GM18861 (cell line): ENCODE data around the gene PLPP6.

Source experiments
- ATAC-seq: cut with Tn5 transposase; IDR thresholded peaks from one replicate; pipeline ENCODE4 v1.9.1; 2021; ENCODE audit not compliant: unreplicated experiment

PLPP6 gene

DNA sequence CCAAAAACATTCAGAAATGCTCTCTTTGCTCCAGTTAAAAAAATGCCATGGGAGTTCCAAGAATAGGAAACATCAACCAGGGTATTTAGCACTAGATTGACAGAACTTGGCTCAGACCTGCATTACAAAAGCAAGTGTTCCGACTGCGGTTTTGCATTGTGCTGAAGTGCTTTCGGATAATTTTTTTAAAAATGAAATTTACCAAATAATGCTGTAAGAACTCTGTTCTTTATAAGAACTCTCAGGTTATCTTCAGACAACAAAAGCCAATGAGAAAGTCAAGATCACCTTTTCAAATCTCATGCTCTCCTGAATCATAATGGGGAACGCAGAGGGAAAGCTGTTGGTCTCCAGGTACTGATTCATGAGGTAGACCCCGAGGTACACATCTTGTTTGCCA is 483 bp upstream of the PLPP6 start:
- ATAC-seq, result no peak

DNA sequence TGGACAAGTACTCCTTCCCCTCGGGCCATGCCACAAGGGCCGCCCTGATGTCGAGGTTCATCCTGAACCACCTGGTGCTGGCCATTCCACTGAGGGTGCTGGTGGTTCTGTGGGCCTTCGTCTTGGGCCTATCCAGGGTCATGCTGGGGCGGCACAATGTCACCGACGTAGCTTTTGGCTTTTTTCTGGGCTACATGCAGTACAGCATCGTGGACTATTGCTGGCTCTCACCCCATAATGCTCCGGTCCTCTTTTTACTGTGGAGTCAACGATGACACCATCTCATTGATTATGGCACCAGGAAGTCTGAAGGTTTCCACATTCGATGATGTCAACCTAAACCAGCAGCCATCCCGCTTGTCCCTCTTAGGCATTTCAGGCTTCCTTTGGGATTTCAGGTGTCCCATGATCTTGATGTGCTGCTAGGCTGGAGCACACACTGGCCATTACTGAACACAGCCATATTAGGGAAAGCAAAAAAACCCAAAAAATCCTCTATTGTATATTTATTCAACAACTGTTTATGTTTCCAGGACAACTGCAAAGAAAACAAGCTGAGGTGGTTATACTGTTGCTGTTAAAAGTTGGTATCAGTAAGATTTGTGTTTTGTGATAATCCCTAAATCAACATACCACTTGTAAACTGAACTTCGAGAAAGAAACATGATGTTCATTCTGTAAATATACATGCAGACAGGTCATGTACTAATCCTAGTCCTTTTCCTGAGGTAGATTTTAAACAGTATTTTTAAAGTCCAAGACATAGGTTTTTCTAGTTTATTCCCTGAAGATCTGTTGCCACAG is 1.1 kb downstream of the PLPP6 start:
- ATAC-seq, result no peak

DNA sequence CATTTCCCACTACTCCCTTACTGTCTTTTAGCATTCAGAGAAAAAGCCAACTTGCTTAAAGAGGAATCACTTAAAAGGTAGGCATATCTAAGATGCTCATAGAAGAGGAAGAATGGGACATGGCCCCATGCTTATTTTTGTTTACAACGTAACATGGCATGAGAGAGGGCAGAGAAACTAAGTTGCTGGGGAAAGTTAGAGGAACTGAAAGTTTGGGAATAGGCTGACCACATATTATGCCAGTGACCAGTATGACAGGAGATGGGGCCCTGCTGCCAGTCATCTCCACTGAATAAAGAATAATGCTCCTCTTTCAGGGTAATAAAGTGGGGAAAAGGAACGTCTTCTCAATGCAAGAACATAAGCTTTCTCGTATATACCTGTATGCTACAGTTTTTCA is 1.9 kb downstream of the PLPP6 start:
- no peak for ATAC-seq

DNA sequence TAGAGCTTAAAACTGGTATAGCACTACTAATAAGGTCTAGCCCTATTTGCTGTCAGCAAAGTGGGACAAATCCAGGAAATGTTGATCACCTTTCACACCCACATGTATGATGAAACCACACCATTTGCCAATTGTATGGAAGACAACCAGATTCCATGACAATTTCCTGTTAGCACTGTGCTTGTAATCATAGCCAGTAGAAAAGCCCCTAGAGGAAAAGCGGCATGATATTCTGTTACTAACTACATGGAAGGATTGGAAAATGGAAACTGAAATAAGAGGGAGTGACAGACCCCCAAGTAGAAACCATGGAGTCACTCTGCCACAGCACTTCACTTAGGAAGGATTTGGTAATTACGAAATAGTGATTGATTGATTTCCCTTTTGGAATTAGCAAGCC is 3.3 kb downstream of the PLPP6 start:
- ATAC-seq, result no peak

DNA sequence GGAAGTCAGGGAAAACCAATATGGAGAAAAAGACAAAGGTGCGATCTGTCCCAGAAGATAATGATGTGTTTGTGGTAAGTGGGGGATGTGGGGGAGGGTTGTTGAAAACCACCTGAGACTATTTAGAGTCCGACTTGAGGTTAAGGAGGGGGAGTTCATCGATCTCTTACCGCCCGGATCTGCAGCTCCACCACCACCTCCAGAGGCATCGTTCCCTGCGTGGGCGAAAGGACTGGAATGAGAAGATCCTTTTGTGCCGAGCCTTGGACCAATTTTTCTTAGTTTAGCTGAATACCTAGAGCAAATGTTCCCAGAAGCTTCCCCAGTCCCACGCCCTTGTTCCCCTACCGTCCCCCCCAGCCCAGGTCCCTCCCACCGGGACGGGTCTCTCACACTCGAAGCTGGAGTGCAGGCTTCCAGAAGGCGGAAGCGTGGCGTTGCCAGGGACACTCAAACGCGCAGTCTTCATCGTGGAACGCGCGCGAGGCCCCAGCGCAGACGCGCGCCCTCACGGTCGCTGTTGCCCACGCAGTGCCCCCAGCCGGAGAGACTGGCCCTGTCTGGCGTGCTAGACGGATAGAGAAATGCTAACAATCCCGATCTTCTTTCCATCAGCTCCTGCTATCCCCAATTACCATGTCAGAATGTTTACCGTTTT is 4.1 kb downstream of the PLPP6 start, which contains the start of gene SPATA6L:
Gene SPATA6L (minus strand): TSS at position 439 of the 658 bp plus-strand sequence. CDS start 230 bp downstream, at position 209.
- no peak for ATAC-seq

DNA sequence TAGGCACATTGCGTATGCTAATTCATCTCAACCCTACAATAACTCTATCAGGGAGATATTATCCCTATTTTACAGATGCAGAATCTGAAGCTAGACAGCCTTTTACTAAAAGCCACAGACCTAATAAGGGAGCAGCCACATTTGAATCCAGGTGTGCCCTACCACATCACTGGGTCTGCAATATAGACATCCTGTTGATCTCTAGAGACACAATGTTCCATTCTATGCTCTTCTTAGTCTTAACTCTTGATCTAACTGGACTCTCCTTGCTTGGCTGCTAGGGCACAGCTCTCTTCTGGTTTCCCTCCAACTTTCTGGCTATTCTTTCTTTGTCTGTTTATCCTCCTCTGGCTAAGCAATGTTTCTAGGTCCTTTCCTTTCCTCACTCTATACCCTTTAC is 5.6 kb downstream of the PLPP6 start:
- ATAC-seq, result no peak

DNA sequence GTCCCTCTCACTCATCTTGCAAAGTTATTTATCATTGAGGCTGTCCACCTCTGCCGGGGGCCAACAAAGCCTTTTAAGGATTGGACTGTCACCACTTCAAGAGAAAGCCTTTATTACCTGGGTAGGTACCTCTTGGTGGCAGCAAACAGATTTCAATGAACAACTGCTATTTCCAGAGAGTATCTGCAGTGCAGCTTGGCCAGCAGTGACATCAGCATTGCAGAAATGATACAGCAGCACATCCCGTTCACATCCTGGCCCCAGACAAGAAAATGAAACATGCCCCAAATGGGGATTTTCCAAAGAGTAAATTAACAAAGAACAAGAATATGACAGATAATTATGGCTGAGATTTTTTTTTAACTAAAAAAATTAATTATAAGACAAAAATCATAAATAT is 6.5 kb downstream of the PLPP6 start:
- no peak for ATAC-seq

DNA sequence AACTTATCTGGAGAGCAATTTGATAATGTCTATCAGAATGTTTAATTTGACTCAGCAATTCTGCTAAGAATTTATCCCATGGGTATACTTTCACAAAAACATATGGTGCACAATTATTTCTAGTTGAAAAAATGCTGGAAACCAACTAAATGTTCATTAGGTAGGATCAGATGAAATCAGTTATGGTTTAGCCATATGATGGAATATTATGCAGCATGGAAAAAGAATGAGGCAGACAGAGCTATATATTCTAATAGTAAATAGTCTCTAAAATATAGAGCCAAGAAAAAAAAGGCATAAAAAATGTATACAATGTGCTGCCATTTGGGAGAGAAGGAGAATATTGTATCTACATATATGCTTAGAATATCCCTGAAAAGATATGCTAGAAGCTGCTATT is 7.8 kb downstream of the PLPP6 start:
- no peak for ATAC-seq

DNA sequence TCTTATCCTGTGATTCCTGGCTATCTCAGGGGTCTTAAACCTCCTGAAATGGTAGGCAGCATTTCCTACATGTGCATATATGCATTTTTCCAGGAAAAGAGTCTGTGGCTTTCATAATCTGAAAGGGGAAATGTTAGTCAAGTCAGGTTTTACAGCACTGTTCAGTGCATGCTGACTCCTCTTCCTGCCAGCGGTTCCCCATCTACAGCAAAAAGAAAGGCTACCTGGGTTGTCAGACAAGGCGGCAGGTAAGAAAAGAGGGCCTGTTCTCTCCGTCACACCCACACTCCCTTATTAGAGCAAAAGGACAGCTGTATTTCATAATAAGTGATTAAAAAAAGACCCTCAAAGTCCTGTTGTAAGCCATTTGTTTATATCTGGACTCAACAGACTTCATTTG is 8.5 kb downstream of the PLPP6 start:
- ATAC-seq, result no peak

DNA sequence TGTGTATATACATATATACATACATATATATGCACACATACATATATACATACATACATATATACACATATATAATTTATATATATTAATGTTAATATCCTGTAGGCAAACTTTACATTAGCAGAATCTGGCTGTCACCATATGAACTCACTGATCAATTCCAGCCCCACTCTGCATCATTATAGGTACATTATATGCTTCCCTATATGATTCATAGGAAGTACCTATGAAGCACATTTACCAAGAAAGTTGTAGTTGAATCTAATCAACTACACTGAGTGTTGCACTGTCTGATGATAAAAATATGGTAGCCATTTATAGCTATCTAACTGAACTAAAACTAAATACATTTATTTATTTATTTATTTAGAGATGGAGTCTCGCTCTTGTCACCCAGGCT is 9.6 kb downstream of the PLPP6 start:
- no peak for ATAC-seq

DNA sequence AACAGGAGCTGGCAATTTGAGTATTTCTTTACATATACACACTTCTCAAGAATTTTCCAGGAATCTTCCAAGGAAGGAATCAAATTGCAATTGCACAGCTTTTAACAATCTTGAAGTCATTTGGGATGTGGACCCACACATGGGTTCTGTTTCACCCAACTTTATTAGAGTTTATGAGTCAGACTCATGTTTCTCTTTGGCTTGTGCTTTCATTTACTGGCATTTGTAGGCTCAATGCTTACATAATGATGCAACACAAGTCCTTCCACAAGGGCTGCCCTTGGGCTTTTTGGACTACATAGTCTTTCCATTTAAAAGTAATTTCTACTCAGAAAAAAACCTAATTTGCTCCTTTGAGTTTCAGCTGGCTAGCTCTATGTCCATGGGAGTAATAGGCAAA is 12.7 kb downstream of the PLPP6 start:
- ATAC-seq, result no peak

DNA sequence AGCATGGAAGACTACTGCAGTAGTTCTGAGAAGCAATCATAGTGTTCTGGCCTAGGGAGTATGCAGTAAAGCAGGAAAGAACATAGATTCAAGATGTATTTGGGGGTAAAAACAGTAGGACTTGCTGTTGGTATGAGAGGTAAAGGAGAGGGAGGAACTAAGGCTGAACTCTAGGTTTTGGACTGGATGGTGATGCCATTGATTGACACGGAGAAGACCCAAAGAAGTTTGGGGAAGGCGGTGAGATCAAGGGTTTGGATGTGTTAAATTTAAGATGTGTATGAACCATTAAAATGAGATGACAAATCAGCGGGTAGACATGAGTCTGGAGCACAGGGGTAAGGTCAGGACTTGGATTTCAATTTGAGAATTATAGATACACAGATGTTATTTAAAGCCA is 15.3 kb downstream of the PLPP6 start:
- ATAC-seq, result no peak

DNA sequence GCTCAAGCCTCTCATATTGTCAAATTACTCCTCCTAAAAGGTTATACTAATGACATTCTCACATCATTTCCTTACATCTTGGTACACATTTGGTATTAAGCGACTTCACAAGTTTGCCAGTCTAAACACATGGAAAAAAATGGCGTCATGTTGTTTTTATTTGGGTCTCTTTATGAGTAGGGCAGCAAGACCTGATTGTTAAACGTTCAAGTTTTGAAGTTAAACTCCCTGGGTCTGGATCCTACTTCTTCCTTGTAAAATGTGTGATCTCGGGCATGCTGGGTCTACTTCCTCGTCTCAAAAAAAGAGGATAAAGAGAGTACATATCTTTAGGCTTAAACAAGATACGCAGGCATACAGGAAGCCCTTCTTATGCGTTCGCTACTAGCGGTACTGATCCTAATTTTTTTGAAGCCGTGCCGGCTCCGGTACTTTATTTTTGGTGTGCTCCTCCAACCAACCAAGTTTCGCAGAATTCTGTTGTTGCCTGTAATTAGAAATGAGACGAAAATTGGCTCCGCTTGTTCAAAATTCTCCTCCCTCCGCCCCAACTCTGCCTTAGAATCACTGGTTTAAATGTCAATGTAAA is 16.7 kb downstream of the PLPP6 start:
- ATAC-seq, result peak; percentile 8

DNA sequence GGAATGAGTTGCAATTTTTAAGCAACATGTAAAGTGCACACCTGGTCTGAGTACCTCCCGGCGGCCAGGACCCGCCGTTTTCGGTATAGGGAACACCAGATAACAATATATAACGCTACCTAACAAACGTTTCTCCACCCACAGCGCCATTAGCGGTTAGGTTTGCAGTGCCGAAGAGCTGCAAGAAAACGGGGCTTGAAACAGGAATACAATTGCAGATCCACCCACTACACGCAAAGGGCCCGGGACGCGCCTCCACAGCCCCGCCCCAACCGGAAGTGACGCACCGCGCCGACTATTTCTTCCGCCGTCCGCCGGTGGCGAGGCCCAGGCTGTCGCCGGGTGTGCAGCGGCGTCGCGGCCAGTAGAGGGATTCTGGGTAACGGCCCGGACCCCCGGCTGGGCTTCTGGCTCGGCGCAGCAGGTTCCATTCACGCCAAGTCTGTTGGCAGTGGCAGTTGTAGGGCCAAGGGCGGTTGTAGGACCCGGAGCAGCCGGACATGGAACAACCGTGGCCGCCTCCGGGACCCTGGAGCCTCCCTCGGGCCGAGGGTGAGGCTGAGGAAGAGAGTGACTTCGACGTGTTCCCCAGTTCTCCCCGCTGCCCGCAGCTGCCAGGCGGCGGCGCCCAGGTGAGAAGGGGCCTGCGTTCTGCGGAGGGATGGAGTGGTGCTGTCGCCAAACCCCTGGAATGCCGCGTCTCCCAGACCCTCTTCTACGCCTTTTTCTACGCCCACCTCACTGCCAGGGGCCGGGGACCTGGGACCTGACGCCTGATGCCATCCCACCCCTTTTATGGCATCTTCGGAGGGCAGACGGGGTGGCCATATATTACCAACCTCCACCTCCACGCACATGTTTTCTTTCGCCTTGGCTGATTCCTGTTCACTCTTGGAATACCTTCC is 17.4 kb downstream of the PLPP6 start, which contains the start of gene CDC37L1:
Gene CDC37L1 (plus strand): TSS at position 302 of the 905 bp plus-strand sequence. CDS start 199 bp downstream, at position 501.
- ATAC-seq, result peak; percentile 90

DNA sequence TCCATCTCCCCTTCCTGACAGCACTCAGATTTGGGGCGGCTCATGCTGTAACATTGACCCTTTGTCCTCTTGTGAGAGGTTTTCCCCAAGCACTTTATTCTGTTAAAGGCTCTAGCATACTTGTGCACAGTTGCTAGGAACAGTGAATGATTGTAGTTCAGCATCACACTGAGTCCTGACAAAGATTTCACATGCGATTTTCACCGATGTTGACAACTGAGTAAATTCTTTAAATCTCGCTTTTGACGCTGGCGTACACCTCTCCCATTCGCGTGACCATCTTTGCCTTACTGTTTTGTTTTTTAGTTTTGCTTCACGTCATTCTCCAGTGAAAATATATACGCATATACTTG is 18.1 kb downstream of the PLPP6 start:
- no peak for ATAC-seq

DNA sequence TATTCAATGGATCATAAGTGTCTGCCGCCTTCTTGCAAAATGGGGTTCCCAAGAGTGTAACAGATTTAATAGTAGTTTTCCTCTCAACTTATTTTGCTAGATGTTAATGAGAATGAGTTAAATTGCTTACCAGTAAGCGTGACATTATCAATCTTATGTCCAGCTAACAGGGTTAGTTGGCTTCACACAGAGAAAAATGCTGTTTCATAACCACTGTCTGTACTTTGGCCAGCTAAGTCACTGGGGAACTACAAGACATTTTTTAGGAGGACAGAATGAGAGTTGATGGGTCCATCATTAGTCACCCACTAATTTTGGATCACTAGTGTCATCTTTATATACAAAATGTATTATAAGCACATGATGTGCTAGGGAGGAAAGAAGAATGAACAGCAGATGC is 18.7 kb downstream of the PLPP6 start:
- no peak for ATAC-seq

DNA sequence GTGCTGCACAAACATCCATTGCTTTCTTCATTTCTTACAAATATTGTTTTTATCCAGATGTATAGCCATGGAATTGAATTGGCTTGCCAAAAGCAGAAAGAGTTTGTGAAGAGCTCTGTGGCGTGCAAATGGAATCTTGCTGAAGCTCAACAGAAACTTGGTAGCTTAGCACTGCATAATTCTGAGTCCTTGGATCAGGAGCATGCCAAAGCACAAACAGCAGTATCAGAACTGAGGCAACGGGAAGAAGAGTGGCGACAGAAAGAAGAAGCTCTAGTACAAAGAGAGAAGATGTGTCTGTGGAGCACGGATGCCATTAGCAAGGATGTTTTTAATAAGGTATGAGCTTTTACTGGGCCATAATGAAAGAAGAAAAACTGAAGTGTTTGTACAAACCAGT is 22.7 kb downstream of the PLPP6 start:
- ATAC-seq, result no peak

DNA sequence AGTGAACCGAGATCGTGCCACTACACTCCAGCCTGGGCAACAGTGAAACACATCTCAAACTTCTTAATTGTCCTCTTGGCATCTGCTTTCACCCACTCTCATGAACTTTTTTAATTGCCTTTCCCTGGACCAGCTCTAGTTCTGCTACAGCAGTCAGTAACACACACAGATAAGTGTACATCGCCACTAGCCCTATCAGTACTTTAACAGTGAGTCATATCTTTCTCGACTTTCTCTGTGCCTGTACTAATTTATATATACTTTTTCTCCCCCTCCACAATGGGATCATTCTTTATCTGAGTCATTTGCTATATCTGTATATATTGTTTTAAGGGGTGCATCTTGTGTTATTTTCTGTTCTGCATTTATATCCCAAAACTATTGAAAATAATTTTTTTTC is 24.0 kb downstream of the PLPP6 start:
- no peak for ATAC-seq

DNA sequence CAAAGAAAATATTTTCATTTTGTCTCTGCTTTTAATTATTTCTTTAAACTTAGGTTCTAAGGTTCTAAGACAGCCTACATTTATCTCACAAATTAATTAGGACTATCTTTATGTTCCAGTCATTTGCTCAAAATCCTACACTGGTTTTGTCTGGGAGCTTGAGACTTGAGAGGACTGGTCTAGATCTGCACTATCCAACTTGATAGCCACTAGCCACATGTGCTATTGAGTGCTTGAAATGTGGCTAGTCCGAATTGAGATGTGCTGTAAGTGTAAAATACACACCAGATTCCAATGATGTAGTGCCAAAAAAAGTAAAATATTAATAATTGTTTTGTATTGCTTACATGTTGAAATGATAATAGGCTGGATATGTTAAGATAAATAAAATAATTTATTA is 24.5 kb downstream of the PLPP6 start:
- ATAC-seq, result no peak

DNA sequence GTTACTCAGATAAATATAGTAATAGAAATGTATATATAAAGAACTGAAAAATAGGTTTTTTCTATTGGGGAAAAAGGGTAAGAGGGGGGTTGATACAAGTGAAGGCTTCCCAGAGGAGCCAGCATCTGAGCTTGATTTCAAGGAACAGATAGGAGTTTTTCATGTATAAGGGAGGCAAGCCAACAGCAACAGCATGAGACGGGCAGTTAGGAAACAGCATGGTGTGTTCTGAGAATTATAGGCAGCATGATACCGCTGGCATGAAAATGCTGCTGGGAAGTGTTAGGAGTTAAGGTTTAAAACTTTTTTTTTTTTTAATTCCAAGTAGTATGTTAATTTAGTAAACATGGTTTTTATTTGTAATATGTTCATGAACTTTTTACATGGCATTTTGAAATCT is 26.9 kb downstream of the PLPP6 start:
- ATAC-seq, result no peak

DNA sequence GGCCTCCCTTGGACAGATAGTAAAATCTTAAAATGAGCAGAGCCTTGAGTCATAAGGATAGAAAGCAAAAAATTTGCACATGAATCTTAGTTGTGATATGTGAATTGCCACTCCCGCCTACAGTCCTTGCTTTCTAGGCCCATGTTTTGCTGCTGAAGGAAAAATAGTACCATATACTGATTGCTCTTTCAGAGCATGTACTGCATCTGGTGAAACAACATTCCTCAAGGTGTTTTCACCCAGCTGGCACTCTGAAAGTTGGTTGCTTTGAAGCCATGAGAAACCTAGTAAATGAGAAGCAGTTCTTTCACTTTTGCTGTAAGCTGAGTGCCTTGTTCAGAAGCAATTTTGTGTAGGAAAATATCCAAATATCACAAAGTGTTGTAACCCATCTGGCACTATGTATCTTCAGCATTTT is 27.6 kb downstream of the PLPP6 start:
- no peak for ATAC-seq
